ENCODE data around the gene TUBA1B. TPM values are rescaled to one million over a fixed set of nuclear protein-coding genes. Genes with fewer than 3 reads are reported as not detected.

Gene TUBA1B
- total RNA-seq (ENCODE audit: low replicate concordance) = 873 and 1,458 TPM in 2 replicates

DNA sequence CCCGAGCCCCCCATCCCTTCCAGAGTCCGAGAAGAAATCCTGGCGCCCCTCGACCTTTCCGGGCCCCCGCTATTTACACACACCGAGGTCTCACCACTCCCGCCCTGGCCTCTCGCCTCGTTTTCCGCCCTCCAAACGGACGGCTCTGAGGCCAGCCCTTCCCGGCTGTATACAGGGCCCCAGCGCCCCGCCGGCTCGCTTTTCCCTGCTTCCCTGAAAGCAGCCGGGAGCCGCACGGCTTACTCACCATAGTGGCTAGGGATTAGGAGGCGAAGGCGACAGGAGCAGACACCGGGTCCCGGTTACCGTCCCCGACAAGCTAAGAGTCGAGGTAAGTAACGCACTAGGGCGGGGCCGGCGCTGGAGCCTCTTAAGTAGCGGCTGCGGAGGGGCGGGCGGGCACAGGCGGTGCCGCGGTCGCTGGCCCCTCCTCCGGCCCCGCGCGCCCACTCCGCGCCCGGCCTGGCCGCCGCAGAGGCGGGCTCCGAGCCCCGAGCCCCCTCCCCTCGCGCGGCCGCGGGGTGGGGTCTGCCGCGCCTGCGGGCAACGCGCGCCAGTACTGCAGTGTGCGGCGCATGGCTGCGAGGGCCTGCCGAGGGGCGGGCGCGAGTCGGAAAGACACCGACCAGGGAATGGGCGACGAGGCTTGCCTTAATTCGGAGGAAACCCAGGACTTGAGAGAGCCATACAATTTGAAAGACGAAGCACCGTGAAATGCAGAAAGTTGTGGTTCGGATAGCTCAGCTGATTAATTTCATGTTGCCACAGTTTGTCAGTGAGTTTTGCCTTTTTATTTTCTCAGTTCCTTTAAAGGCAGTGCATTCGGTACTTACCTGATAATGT, at the start of gene TUBA1B:
TUBA1B (minus strand) TSS at position 345 of the 843 bp plus-strand sequence; CDS start at position 250, 95 bp downstream.

DNA sequence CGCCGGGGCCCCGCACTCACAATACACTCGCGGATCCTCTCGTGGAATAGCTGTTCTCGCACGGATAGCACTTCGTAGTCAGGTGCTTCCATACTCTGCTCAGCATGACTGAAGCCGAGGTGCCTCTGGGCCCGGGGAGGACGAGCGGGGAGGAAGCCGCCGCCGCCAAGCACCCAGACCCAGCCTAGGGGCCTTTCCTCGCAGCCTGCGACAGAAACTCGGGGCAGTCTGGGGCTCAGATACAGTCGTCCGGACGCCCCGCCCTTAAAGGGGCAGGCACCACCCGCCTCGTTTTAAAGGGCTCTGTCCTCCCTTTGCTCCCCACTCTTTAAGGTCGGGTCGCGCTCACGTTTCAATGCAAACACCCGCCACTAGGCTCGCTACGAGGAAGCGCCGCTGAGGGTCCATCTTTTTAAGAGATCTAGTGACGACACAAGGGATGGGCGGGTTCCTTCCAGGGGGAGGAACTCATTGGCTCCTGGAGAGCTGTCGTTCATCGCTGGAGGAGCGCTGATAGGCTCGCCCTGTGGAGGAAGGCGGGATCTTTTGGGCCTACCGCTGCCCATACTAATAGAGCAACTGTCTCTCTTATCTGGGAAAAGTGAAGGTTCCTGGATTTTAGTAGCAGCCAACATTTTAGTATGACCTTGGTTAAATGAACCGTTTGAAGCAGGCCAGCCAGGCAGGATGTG, 20.6 kb downstream of the TUBA1B start, which contains the start of gene LMBR1L:
LMBR1L (minus strand) TSS at position 384 of the 692 bp plus-strand sequence; CDS start at position 92, 292 bp downstream.

DNA sequence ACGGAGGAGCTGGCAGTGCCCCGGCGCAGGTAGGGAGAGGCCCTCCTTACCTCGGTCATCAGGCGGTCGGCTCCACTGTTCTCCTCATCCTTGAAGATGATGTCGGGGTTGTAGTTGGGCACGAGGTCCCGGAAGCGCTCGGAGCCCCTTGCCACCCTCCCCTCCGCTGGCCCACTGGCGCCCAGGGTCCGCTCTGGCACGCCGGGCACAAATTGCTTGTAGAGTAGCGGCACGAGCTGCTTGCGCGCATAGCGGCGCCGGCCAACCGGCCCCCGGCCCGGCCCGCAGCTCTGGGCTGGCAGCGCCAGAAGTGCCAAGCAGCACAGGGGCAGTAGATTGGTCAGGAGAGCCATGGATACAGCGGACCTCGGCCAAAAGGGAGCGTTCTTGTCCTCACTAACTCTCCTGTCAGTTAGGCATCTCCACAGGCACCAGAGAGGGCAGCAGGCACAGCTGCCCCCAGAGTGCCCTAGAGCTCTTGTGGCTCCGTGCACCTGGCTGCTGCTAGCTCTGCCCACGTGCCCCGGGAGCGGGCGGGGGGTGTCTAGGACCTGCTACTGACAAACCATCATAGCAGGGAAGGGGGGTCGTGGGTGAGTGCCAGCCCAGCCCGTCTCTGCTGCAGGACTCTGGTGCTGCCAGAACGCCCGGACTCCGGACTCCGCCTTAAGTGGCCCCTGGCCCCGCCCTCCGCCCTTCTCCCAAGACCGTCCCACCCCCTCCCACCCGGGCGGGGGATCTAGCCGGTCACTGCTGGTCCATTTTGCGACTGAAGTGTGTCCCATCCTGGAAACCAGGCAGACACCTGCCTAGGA, 36.8 kb downstream of the TUBA1B start, which contains the start of gene DHH:
DHH (minus strand) TSS at position 642 of the 815 bp plus-strand sequence; CDS start at position 353, 289 bp downstream.

Other genes starting within 250 kb of the TUBA1B start
- 12.8 and 28.0 TPM in 2 replicates for gene FKBP11, start 205.9 kb downstream of the TUBA1B start, total RNA-seq (ENCODE audit: low replicate concordance)
- 35.8 and 47.6 TPM in 2 replicates for gene ARF3, start 173.9 kb downstream of the TUBA1B start, total RNA-seq (ENCODE audit: low replicate concordance)
- 0.08 TPM in 1 of 2 replicates, not detected in the other for gene WNT10B, start 159.7 kb downstream of the TUBA1B start, total RNA-seq (ENCODE audit: low replicate concordance)
- not detected in 2 replicates for gene WNT1, start 153.1 kb downstream of the TUBA1B start, total RNA-seq (ENCODE audit: low replicate concordance)
- gene DDN, start 132.0 kb downstream of the TUBA1B start, total RNA-seq (ENCODE audit: low replicate concordance) = 0.08 TPM in 1 of 2 replicates, not detected in the other
- gene PRKAG1, start 112.6 kb downstream of the TUBA1B start, total RNA-seq (ENCODE audit: low replicate concordance) = 73.9 and 74.9 TPM in 2 replicates
- gene KMT2D, start 70.6 kb downstream of the TUBA1B start, total RNA-seq (ENCODE audit: low replicate concordance) = 17.6 and 19.0 TPM in 2 replicates
- gene RHEBL1, start 61.4 kb downstream of the TUBA1B start, total RNA-seq (ENCODE audit: low replicate concordance) = 0.59 and 0.60 TPM in 2 replicates
- 0.08 TPM in 1 of 2 replicates, not detected in the other for gene DHH, start 36.6 kb downstream of the TUBA1B start, total RNA-seq (ENCODE audit: low replicate concordance)
- gene LMBR1L, start 20.5 kb downstream of the TUBA1B start, total RNA-seq (ENCODE audit: low replicate concordance) = 47.4 and 52.5 TPM in 2 replicates
- 464 and 1,003 TPM in 2 replicates for gene TUBA1A, start 57.7 kb upstream of the TUBA1B start, total RNA-seq (ENCODE audit: low replicate concordance)
- 104 and 205 TPM in 2 replicates for gene TUBA1C, start 133.7 kb upstream of the TUBA1B start, total RNA-seq (ENCODE audit: low replicate concordance)
- gene PRPH, start 163.8 kb upstream of the TUBA1B start, total RNA-seq (ENCODE audit: low replicate concordance) = 0.35 and 1.5 TPM in 2 replicates
- 0.12 and 6.1 TPM in 2 replicates for gene TROAP, start 191.9 kb upstream of the TUBA1B start, total RNA-seq (ENCODE audit: low replicate concordance)
- gene C1QL4, start 205.8 kb upstream of the TUBA1B start, total RNA-seq (ENCODE audit: low replicate concordance) = 0.45 TPM in 1 of 2 replicates, not detected in the other
- gene DNAJC22, start 215.5 kb upstream of the TUBA1B start, total RNA-seq (ENCODE audit: low replicate concordance) = under 0.01 and 5.9 TPM in 2 replicates
- gene SPATS2, start 236.1 kb upstream of the TUBA1B start, total RNA-seq (ENCODE audit: low replicate concordance) = 14.4 and 48.0 TPM in 2 replicates